Measurements from ENCODE around the gene EPPIN. TPM values are rescaled to one million over a fixed set of nuclear protein-coding genes. Genes with fewer than 3 reads are reported as not detected.

EPPIN gene
- total and polyA plus RNA-seq, 2 donors (not counting 3 experiments of a cell fraction or from before 2014, with no cell fraction given): not detected

GRCh38 chr20:45497971-45498494, 49.2 kb downstream of the EPPIN start:
- Histone ChIP-seq H3K36me3 (ENCODE audit: control insufficient read depth in 2 of 2, extremely low read depth in 1 of 2, insufficient read depth in 2 of 2, low read length in 2 of 2) (no peaks in the 10 kb centered on the region), H3K79me2 (ENCODE audit: control insufficient read depth, insufficient read depth, low read length) (no peaks in the 10 kb centered on the region), H3K9me3 (replicated peaks; ENCODE audit: control insufficient read depth, insufficient read depth, low read length) (no peaks in the 10 kb centered on the region), H4K20me1 (replicated peaks; ENCODE audit: control insufficient read depth, extremely low read depth, insufficient read depth, low read length) (no peaks in the 10 kb centered on the region), H2AFZ (ENCODE audit: low read depth, low read length) (no peak overlapping the region), H3K4me2 (ENCODE audit: insufficient read depth, low read length) (no peak overlapping the region), H3K27me3 (ENCODE audit: control insufficient read depth in 2 of 2, insufficient read depth in 2 of 2, low read length in 2 of 2) (peaks cover 3 to 6% of the 10 kb centered on the region in 2 experiments), H3K9me1 (replicated peaks; ENCODE audit: control insufficient read depth, extremely low read depth, insufficient read depth, low read length) (no peaks in the 10 kb centered on the region), H3K4me3 (replicated peaks in 1 of 3; ENCODE audit: insufficient read depth in 1 of 3, low read depth in 1 of 3, low read length in 3 of 3) (no peak overlapping the region), H3K4me1 (ENCODE audit: control insufficient read depth, extremely low read depth, insufficient read depth, low read length) (no peaks in the 10 kb centered on the region), H3K9ac (replicated peaks; ENCODE audit: extremely low read depth, insufficient read depth, low read length) (no peak overlapping the region), H3K27ac (ENCODE audit: insufficient read depth, low read depth, low read length) (no peak overlapping the region)
- no TSS peak for BruUV-seq (replicated peaks)
- FAIRE-seq: no peak
- dilution Hi-C loops (cut with MboI; ENCODE audit: extremely low pct_ligation_motif_present, low sequenced_read_pairs) (no loop called here), intact Hi-C loops (cut with micrococcal nuclease) (no loop called here)
- ChIA-PET CTCF (interaction anchor here (1.3 kb wide), 1 partner anchor 48 kb away, joined by 3 read pairs; no protein-coding TSS in a partner anchor), POLR2A (no interaction called here)
- TF ChIP-seq FOS (IDR thresholded peaks at IDR 0.05; ENCODE audit: borderline replicate concordance, insufficient read depth, low read length) (no peak), JUN (IDR thresholded peaks at IDR 0.05; ENCODE audit: borderline replicate concordance, insufficient read depth, insufficient read length, low read depth) (no peak), GATA2 (IDR thresholded peaks at IDR 0.05; ENCODE audit: insufficient read depth, insufficient read length, low read depth, low read length) (no peak), POLR2AphosphoS5 (IDR thresholded peaks at IDR 0.05; ENCODE audit: insufficient read depth, low read depth, low read length) (no peak), CTCF (IDR thresholded peaks at IDR 0.05; ENCODE audit: extremely low read depth in 1 of 2, insufficient read depth in 1 of 2, low read depth in 1 of 2, low read length in 2 of 2) (no peak), POLR2A (IDR thresholded peaks at IDR 0.05; ENCODE audit: low read depth, low read length) (no peak), MYC (IDR thresholded peaks at IDR 0.05; ENCODE audit: low read depth, low read length) (no peak), EZH2 (IDR thresholded peaks at IDR 0.05; ENCODE audit: borderline replicate concordance, low read depth, low read length, severe bottlenecking) (no peak), MAX (IDR thresholded peaks at IDR 0.05; ENCODE audit: insufficient read depth, insufficient read length) (no peak)
- no peak for DNase-seq (ENCODE audit: low read depth, low spot score)

Measured in endothelial cell of umbilical vein (primary cell).